Stomach smooth muscle (tissue), 2 donors: ENCODE results near the gene RTL5.

ENCODE experiments used
- H3K27ac ChIP-seq: one replicate; pipeline ENCODE4 v1.7.0; 2013; ENCODE audit warnings: mild to moderate bottlenecking, low read length, inconsistent platforms
- H3K27me3 ChIP-seq, 2 donors: one replicate each; pipeline ENCODE4 v1.7.0; 2013; ENCODE audit warnings: low read length in 2 of 2; ENCODE audit not compliant: insufficient read depth in 2 of 2, control insufficient read depth in 1 of 2
- H3K36me3 ChIP-seq, 2 donors: one replicate each; pipeline ENCODE4 v1.7.0; 2013; ENCODE audit warnings: low read length in 2 of 2; ENCODE audit not compliant: control insufficient read depth in 2 of 2, insufficient read depth in 2 of 2
- H3K4me1 ChIP-seq: one replicate; pipeline ENCODE4 v1.7.0; 2013; ENCODE audit warnings: low read length; ENCODE audit not compliant: control insufficient read depth, insufficient read depth
- H3K4me3 ChIP-seq, 2 donors: one replicate each; pipeline ENCODE4 v1.7.0; 2013; ENCODE audit warnings: low read length in 2 of 2
- H3K9ac ChIP-seq, 2 donors: one replicate each; pipeline ENCODE4 v1.7.0; 2013; ENCODE audit warnings: low read length in 2 of 2, mild to moderate bottlenecking in 1 of 2
- H3K9me3 ChIP-seq, 2 donors: one replicate each; pipeline ENCODE4 v1.7.0; 2013; ENCODE audit warnings: low read length in 2 of 2; ENCODE audit not compliant: control insufficient read depth in 2 of 2
- donor health status: healthy.
- donor health status: Pancreatic carcinoma.

Gene RTL5

GRCh38 chrX:72130156-72130761, 1.5 kb downstream of the RTL5 start:
- Histone ChIP-seq H3K27me3 (peaks cover 0 to 32% of the 10 kb centered on the region in 2 donors), H3K9me3 (no peaks in the 10 kb centered on the region), H3K9ac (no peak overlapping the region), H3K4me1 (peaks cover 29% of the 10 kb centered on the region), H3K27ac (no peak overlapping the region), H3K36me3 (no peaks in the 10 kb centered on the region), H3K4me3 (peak overlapping the region in 1 of 2 donors; percentile 71)

GRCh38 chrX:72129661-72130060, 2.1 kb downstream of the RTL5 start:
- H3K4me1 ChIP-seq, result peaks cover 34% of the 10 kb centered on the region
- H3K9ac ChIP-seq, result no peak overlapping the region
- no peak overlapping the region for H3K4me3 ChIP-seq

GRCh38 chrX:72128881-72129280, 2.8 kb downstream of the RTL5 start:
- no peak overlapping the region for H3K4me3 ChIP-seq
- H3K36me3 ChIP-seq, result no peaks in the 10 kb centered on the region
- H3K27me3 ChIP-seq, result peaks cover 0 to 32% of the 10 kb centered on the region in 2 donors
- H3K9me3 ChIP-seq, result no peaks in the 10 kb centered on the region
- H3K9ac ChIP-seq, result no peak overlapping the region
- H3K27ac ChIP-seq, result no peak overlapping the region
- H3K4me1 ChIP-seq, result peaks cover 41% of the 10 kb centered on the region

More at GRCh38 chrX:72129661-72130060, 2.1 kb downstream of the RTL5 start:
- Histone ChIP-seq H3K9me3 (no peaks in the 10 kb centered on the region), H3K27ac (no peak overlapping the region), H3K27me3 (peaks cover 0 to 34% of the 10 kb centered on the region in 2 donors), H3K36me3 (no peaks in the 10 kb centered on the region)

GRCh38 chrX:72128183-72128834, 3.4 kb downstream of the RTL5 start:
- H3K4me3 ChIP-seq, result no peak overlapping the region
- no peaks in the 10 kb centered on the region for H3K36me3 ChIP-seq
- no peak overlapping the region for H3K27ac ChIP-seq
- peaks cover 46% of the 10 kb centered on the region for H3K4me1 ChIP-seq
- no peaks in the 10 kb centered on the region for H3K9me3 ChIP-seq
- H3K9ac ChIP-seq, result peak overlapping the region in 1 of 2 donors; percentile 29
- peaks cover 0 to 30% of the 10 kb centered on the region in 2 donors for H3K27me3 ChIP-seq

- Histone ChIP-seq H3K4me1 (peaks cover 47% of the 10 kb centered on the region), H3K36me3 (no peaks in the 10 kb centered on the region), H3K27me3 (peaks cover 0 to 32% of the 10 kb centered on the region in 2 donors), H3K4me3 (no peak overlapping the region), H3K9ac (no peak overlapping the region), H3K9me3 (no peaks in the 10 kb centered on the region), H3K27ac (peak overlapping the region; percentile 74)
Observed at GRCh38 chrX:72127332-72127731, 4.4 kb downstream of the RTL5 start.

GRCh38 chrX:72126539-72127140, 5.1 kb downstream of the RTL5 start:
- Histone ChIP-seq H3K36me3 (no peaks in the 10 kb centered on the region), H3K4me3 (no peak overlapping the region), H3K4me1 (peaks cover 44% of the 10 kb centered on the region), H3K27ac (peak overlapping the region; percentile 74), H3K9ac (peak overlapping the region in 1 of 2 donors; percentile 42), H3K9me3 (no peaks in the 10 kb centered on the region), H3K27me3 (peaks cover 0 to 31% of the 10 kb centered on the region in 2 donors)

GRCh38 chrX:72126048-72126415, 5.7 kb downstream of the RTL5 start:
- Histone ChIP-seq H3K36me3 (no peaks in the 10 kb centered on the region), H3K4me1 (peaks cover 47% of the 10 kb centered on the region), H3K27ac (peak overlapping the region; percentile 74), H3K27me3 (peaks cover 0 to 31% of the 10 kb centered on the region in 2 donors), H3K4me3 (no peak overlapping the region), H3K9me3 (no peaks in the 10 kb centered on the region), H3K9ac (peak overlapping the region; percentile 42 to 51)

GRCh38 chrX:72125331-72126047, 6.2 kb downstream of the RTL5 start:
- H3K27me3 ChIP-seq, result peaks cover 0 to 31% of the 10 kb centered on the region in 2 donors
- peak overlapping the region in 1 of 2 donors; percentile 51 for H3K9ac ChIP-seq
- no peaks in the 10 kb centered on the region for H3K36me3 ChIP-seq
- no peak overlapping the region for H3K4me3 ChIP-seq
- no peaks in the 10 kb centered on the region for H3K9me3 ChIP-seq
- H3K27ac ChIP-seq, result peak overlapping the region; percentile 74
- H3K4me1 ChIP-seq, result peaks cover 53% of the 10 kb centered on the region

- H3K36me3 ChIP-seq, result no peaks in the 10 kb centered on the region
- H3K4me1 ChIP-seq, result peaks cover 54% of the 10 kb centered on the region
- H3K27ac ChIP-seq, result peak overlapping the region; percentile 74
Observed at GRCh38 chrX:72124540-72125201, 7.0 kb downstream of the RTL5 start.

GRCh38 chrX:72123471-72124185, 8.1 kb downstream of the RTL5 start:
- Histone ChIP-seq H3K27ac (peak overlapping the region; percentile 74), H3K27me3 (peaks cover 0 to 20% of the 10 kb centered on the region in 2 donors), H3K36me3 (no peaks in the 10 kb centered on the region), H3K9me3 (no peaks in the 10 kb centered on the region), H3K4me3 (no peak overlapping the region), H3K4me1 (peaks cover 52% of the 10 kb centered on the region), H3K9ac (peak overlapping the region in 1 of 2 donors; percentile 13)

More at GRCh38 chrX:72124540-72125201, 7.0 kb downstream of the RTL5 start:
- H3K9ac ChIP-seq, result peak overlapping the region in 1 of 2 donors; percentile 21
- no peak overlapping the region for H3K4me3 ChIP-seq
- H3K9me3 ChIP-seq, result no peaks in the 10 kb centered on the region
- H3K27me3 ChIP-seq, result peaks cover 0 to 29% of the 10 kb centered on the region in 2 donors
